IPS-18a (cell line): ENCODE measurements around the gene RFX1.
"Not testable (repeated sequence)": the region's sequence is repeated elsewhere in the genome, so short reads cannot be mapped to it uniquely, and the experiment has no call there.

Experiments used
- H3K27ac ChIP-seq: one replicate; pipeline ENCODE4 v1.5.1; 2013; ENCODE audit warnings: low read length
- H3K27me3 ChIP-seq: one replicate; pipeline ENCODE4 v1.6.1; 2013; ENCODE audit warnings: mild to moderate bottlenecking, low read length; ENCODE audit not compliant: control insufficient read depth, insufficient read depth
- H3K36me3 ChIP-seq: one replicate; pipeline ENCODE4 v1.6.1; 2013; ENCODE audit warnings: low read depth, low read length; ENCODE audit not compliant: control insufficient read depth
- H3K4me1 ChIP-seq: one replicate; pipeline ENCODE4 v1.6.1; 2013; ENCODE audit warnings: low read depth, low read length; ENCODE audit not compliant: control insufficient read depth
- H3K4me3 ChIP-seq: one replicate; pipeline ENCODE4 v1.5.1; 2013; ENCODE audit warnings: low read length
- H3K9ac ChIP-seq: one replicate; pipeline ENCODE4 v1.6.1; 2013; ENCODE audit warnings: mild to moderate bottlenecking, low read length, moderate library complexity
- H3K9me3 ChIP-seq: one replicate; pipeline ENCODE4 v1.6.1; 2013; ENCODE audit warnings: low read depth, low read length; ENCODE audit not compliant: control insufficient read depth

Gene RFX1

GRCh38 chr19:14006085-14006765 lies at the start of gene RFX1:
RFX1 (minus strand) TSS chr19:14006320; CDS start chr19:13993843, 12,477 bp downstream.
- peak within 1 kb of the TSS; percentile 66 for H3K4me3 ChIP-seq
- H3K27ac ChIP-seq: peak within 1 kb of the TSS; percentile 95
- no peaks in the 10 kb centered on the region for H3K4me1 ChIP-seq
- H3K36me3 ChIP-seq: no peaks in the 10 kb centered on the region
- H3K9me3 ChIP-seq: no peaks in the 10 kb centered on the region
- H3K27me3 ChIP-seq: no peaks in the 10 kb centered on the region
- H3K9ac ChIP-seq: peak within 1 kb of the TSS; percentile 90

GRCh38 chr19:14055396-14055795 lies 49.3 kb upstream of the RFX1 start:
- Histone ChIP-seq H3K9ac (no peak overlapping the region), H3K4me3 (no peak overlapping the region), H3K36me3 (no peaks in the 10 kb centered on the region), H3K27ac (no peak overlapping the region), H3K4me1 (peaks cover 5% of the 10 kb centered on the region), H3K27me3 (peaks cover 23% of the 10 kb centered on the region), H3K9me3 (no peaks in the 10 kb centered on the region)

DNA sequence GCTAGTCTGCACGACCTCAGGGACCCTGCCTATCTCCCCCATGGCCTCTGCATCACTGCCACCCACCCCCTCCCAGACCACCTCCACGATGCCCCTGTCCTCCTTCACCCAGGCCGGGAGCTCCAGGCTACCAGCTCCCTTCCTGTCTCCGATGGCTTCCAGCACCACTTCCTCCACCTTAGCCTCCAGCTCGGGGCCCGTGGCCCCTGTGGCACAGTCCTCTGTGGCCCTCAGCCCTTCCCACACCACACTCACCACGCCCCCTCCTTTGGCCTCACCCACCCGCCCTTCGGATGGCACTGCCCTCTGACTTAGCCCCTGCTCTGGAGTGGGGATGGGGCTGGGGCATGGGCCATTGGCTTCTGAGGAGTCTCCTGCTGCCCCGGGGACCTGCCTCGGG lies 48.6 kb upstream of the RFX1 start:
- H3K4me3 ChIP-seq: no peak overlapping the region
- no peak overlapping the region for H3K9ac ChIP-seq
- peaks cover 19% of the 10 kb centered on the region for H3K27me3 ChIP-seq
- no peaks in the 10 kb centered on the region for H3K9me3 ChIP-seq
- peaks cover 5% of the 10 kb centered on the region for H3K4me1 ChIP-seq
- H3K36me3 ChIP-seq: no peaks in the 10 kb centered on the region
- H3K27ac ChIP-seq: no peak overlapping the region

- Histone ChIP-seq H3K27ac (no peak overlapping the region), H3K4me3 (no peak overlapping the region), H3K9ac (no peak overlapping the region), H3K9me3 (no peaks in the 10 kb centered on the region), H3K36me3 (no peaks in the 10 kb centered on the region), H3K4me1 (peaks cover 5% of the 10 kb centered on the region), H3K27me3 (peaks cover 13% of the 10 kb centered on the region)
Observed at GRCh38 chr19:14054099-14054498, 48.0 kb upstream of the RFX1 start.

GRCh38 chr19:14053500-14053899 lies 47.4 kb upstream of the RFX1 start:
- Histone ChIP-seq H3K4me1 (peaks cover 2% of the 10 kb centered on the region), H3K27ac (no peak overlapping the region), H3K9ac (no peak overlapping the region), H3K4me3 (no peak overlapping the region), H3K27me3 (peaks cover 7% of the 10 kb centered on the region), H3K36me3 (no peaks in the 10 kb centered on the region), H3K9me3 (no peaks in the 10 kb centered on the region)

DNA sequence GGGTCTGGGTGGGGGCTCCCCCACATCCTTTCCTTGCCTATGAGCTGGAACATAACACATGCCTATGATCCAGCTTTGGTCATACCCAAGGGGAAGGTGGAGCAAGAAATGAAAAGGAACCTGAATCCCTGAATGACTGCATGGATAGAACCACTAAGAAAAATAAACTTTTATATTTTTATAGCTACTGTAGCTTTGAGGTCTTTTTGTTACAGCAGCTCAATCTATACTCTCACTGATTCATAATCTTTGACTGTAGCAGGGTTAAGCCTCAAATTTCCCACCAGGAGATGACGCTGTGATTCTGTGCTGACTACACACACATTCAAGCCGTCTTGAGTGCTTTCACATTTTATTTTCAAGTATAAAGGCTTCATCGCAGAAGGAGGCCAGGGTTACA lies 46.9 kb upstream of the RFX1 start:
- Histone ChIP-seq H3K27me3 (peaks cover 3% of the 10 kb centered on the region), H3K4me3 (no peak overlapping the region), H3K4me1 (no peaks in the 10 kb centered on the region), H3K36me3 (no peaks in the 10 kb centered on the region), H3K9ac (no peak overlapping the region), H3K27ac (no peak overlapping the region), H3K9me3 (peaks cover 3% of the 10 kb centered on the region)

- Histone ChIP-seq H3K4me1 (no peaks in the 10 kb centered on the region), H3K27ac (no peak overlapping the region), H3K36me3 (no peaks in the 10 kb centered on the region), H3K4me3 (no peak overlapping the region), H3K27me3 (no peaks in the 10 kb centered on the region), H3K9ac (no peak overlapping the region), H3K9me3 (peaks cover 3% of the 10 kb centered on the region)
Observed at GRCh38 chr19:14052470-14052869, 46.4 kb upstream of the RFX1 start.

- Histone ChIP-seq H3K4me1 (no peaks in the 10 kb centered on the region), H3K27ac (no peak overlapping the region), H3K27me3 (no peaks in the 10 kb centered on the region), H3K9ac (no peak overlapping the region), H3K9me3 (peaks cover 3% of the 10 kb centered on the region), H3K4me3 (no peak overlapping the region), H3K36me3 (no peaks in the 10 kb centered on the region)
Observed at GRCh38 chr19:14051980-14052379, 45.9 kb upstream of the RFX1 start.

- not testable (repeated sequence) for H3K27me3 ChIP-seq, H3K4me1 ChIP-seq, H3K4me3 ChIP-seq, H3K27ac ChIP-seq, H3K9me3 ChIP-seq, H3K36me3 ChIP-seq, H3K9ac ChIP-seq
Observed at GRCh38 chr19:14050961-14051360, 44.8 kb upstream of the RFX1 start.

- H3K27me3 ChIP-seq: no peaks in the 10 kb centered on the region
- H3K9ac ChIP-seq: no peak overlapping the region
- H3K36me3 ChIP-seq: no peaks in the 10 kb centered on the region
- no peak overlapping the region for H3K4me3 ChIP-seq
- H3K4me1 ChIP-seq: no peaks in the 10 kb centered on the region
- H3K9me3 ChIP-seq: peaks cover 3% of the 10 kb centered on the region
- no peak overlapping the region for H3K27ac ChIP-seq
Observed at GRCh38 chr19:14050512-14050911, 44.4 kb upstream of the RFX1 start.

DNA sequence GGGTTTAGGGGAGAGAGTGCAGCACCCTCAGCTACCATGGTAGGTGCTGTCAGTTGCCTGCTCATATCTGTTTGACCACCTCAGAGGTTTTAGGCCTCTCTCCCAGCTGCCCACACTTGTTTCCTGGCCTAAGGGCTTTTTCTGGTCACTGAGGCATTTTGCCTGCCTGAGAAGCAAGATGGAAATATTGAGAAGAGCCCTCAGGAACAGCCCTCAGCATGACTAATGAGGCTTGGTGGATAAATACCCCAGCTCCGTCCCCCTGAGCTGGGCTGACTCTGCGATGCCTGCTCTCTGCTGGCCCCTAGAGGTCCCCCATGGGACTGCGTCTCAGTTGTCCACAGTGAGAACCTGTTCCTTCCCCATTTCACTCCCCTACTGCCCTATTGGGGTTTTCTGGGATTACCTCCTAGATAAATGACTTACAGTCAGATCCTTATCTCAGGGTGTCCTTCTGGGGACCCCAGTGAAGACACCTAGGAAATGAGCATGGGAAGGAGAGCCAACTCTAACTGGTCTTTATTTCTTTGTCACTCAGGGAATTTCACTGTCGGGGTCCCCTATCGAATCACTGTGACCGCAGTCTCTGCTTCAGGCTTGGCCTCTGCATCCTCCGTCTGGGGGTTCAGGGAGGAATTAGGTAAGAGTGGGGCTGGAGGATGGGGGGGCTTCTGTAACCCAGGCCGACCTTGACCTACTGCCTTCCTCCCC lies 42.5 kb upstream of the RFX1 start:
- H3K4me3 ChIP-seq: no peak overlapping the region
- H3K36me3 ChIP-seq: no peaks in the 10 kb centered on the region
- H3K4me1 ChIP-seq: no peaks in the 10 kb centered on the region
- peaks cover 3% of the 10 kb centered on the region for H3K9me3 ChIP-seq
- H3K27ac ChIP-seq: no peak overlapping the region
- no peak overlapping the region for H3K9ac ChIP-seq
- no peaks in the 10 kb centered on the region for H3K27me3 ChIP-seq

DNA sequence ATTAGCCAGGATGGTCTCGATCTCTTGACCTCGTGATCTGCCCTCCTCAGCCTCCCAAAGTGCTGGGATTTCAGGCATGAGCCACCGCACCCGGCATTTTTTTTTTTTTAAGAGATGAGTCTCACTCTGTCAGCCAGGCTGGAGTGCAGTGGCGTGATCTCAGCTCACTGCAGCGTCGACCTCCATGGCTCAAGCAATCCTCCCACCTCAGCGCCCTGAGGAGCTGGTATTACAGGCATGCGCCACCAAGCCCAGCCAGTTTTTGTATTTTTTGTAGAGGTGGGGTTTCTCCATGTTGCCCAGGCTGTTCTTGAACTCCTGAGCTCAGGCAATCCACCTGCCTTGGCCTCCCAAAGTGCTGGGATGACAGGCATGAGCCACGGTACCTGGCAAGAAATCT lies 41.7 kb upstream of the RFX1 start:
- not testable (repeated sequence) for H3K4me3 ChIP-seq, H3K9ac ChIP-seq, H3K4me1 ChIP-seq, H3K9me3 ChIP-seq, H3K36me3 ChIP-seq, H3K27ac ChIP-seq, H3K27me3 ChIP-seq
